A673 (cell line): ENCODE results near the gene DNM2.

Experiments
- CTCF ChIP-seq: fragments of 300-800, 200-600 bp; sonication (generic); conservative IDR thresholded peaks from 2 replicates; pipeline ENCODE4 v1.5.1; 2017; ENCODE audit warnings: low read depth, mild to moderate bottlenecking, antibody characterized with exemption, low read length, moderate library complexity, mixed read lengths
- EZH2 ChIP-seq: fragments of 200-600 bp; sonication (generic); IDR thresholded peaks from 2 replicates; pipeline ENCODE4 v1.6.1; 2017; ENCODE audit warnings: borderline replicate concordance, low read depth, mild to moderate bottlenecking, mixed read lengths, antibody characterized with exemption, low read length; ENCODE audit not compliant: poor library complexity, severe bottlenecking

- TF ChIP-seq CTCF (no peak), EZH2 (no peak)
Measured at GRCh38 chr19:10752237-10752912, 34.5 kb downstream of the DNM2 start.
